Endothelial cell of umbilical vein (primary cell): Measurements from ENCODE around the gene SCIMP. TPM values are rescaled to one million over a fixed set of nuclear protein-coding genes. Genes with fewer than 3 reads are reported as not detected.

Experiments used
- BruUV-seq: library from RNA; stranded (reverse); fragments of 400-500 nt; replicated peaks from 2 replicates; lab custom pipeline; 2021; lab: Mats Ljungman, UMichigan
- CTCF ChIA-PET: fragments of 300-600, 350-600 bp; sonication (Branson Sonifier 250); formaldehyde crosslinking; loops from one replicate; lab custom pipeline; 2021; ENCODE audit warnings: antibody characterized with exemption, inconsistent platforms; lab: Charles Lee
- POLR2A ChIA-PET: fragments of 300-600, 350-600 bp; sonication (Branson Sonifier 250); formaldehyde crosslinking; loops from one replicate; lab custom pipeline; 2021; ENCODE audit warnings: antibody characterized with exemption, inconsistent platforms; lab: Charles Lee
- DNase-seq: peaks from one replicate; pipeline ENCODE4 v3.0.0-alpha.2; 2011; ENCODE audit warnings: low read depth, low spot score
- FAIRE-seq: peaks from 2 replicates; lab custom pipeline; 2011; peaks lifted over from hg19 to GRCh38; lab: Jason Lieb, UNC
- H2AFZ ChIP-seq: 2 replicates; pipeline ENCODE4 v1.6.0; 2012; ENCODE audit warnings: low read depth, low read length, control low read depth, inconsistent platforms
- H3K27ac ChIP-seq: 2 replicates; pipeline ENCODE4 v1.5.1; 2011; ENCODE audit warnings: low read depth, mild to moderate bottlenecking, control low read depth, low read length, moderate library complexity; ENCODE audit not compliant: insufficient read depth
- H3K27me3 ChIP-seq, 2 experiments: 2 replicates each; pipeline versions ENCODE4 v1.6.0 to v1.6.1; 2011; ENCODE audit warnings: low read length in 2 of 2, mixed read lengths in 1 of 2; ENCODE audit not compliant: control insufficient read depth in 2 of 2, insufficient read depth in 2 of 2
- H3K36me3 ChIP-seq, 2 experiments: 2 replicates in 1 of 2; 3 replicates in 1 of 2; pipeline ENCODE4 v1.5.1; 2011; ENCODE audit warnings: low read length in 2 of 2, mild to moderate bottlenecking in 1 of 2, moderate library complexity in 1 of 2; ENCODE audit not compliant: control insufficient read depth in 2 of 2, insufficient read depth in 2 of 2; ENCODE audit errors: extremely low read depth in 1 of 2
- H3K4me1 ChIP-seq: 3 replicates; pipeline ENCODE4 v1.5.1; 2011; ENCODE audit warnings: mild to moderate bottlenecking, low read length; ENCODE audit not compliant: control insufficient read depth, insufficient read depth; ENCODE audit errors: extremely low read depth
- H3K4me2 ChIP-seq: 2 replicates; pipeline ENCODE4 v1.6.1; 2011; ENCODE audit warnings: low read length, control low read depth, mixed read lengths; ENCODE audit not compliant: insufficient read depth
- H3K4me3 ChIP-seq, 3 experiments: fragments of 200-600 bp in 1 of 3; sonication (generic), shearing (Covaris generic) in 1 of 3; replicated peaks in 1 of 3; 2 replicates each; pipeline ENCODE4 v1.5.1; 2011 to 2016; ENCODE audit warnings: control low read depth in 3 of 3, low read length in 3 of 3, mild to moderate bottlenecking in 2 of 3, inconsistent platforms in 1 of 3, low read depth in 1 of 3, moderate library complexity in 1 of 3; ENCODE audit not compliant: insufficient read depth in 1 of 3
- H3K79me2 ChIP-seq: 2 replicates; pipeline ENCODE4 v1.6.0; 2012; ENCODE audit warnings: low read length, inconsistent platforms; ENCODE audit not compliant: control insufficient read depth, insufficient read depth
- H3K9ac ChIP-seq: replicated peaks from 2 replicates; pipeline ENCODE3; 2011; ENCODE audit warnings: low read length, control low read depth; ENCODE audit not compliant: insufficient read depth; ENCODE audit errors: extremely low read depth
- H3K9me1 ChIP-seq: replicated peaks from 3 replicates; pipeline ENCODE4 v1.6.0; 2011; ENCODE audit warnings: mild to moderate bottlenecking, low read length; ENCODE audit not compliant: control insufficient read depth, insufficient read depth; ENCODE audit errors: extremely low read depth
- H3K9me3 ChIP-seq: replicated peaks from 2 replicates; pipeline ENCODE4 v1.5.1; 2012; ENCODE audit warnings: low read length, inconsistent platforms; ENCODE audit not compliant: control insufficient read depth, insufficient read depth
- H4K20me1 ChIP-seq: replicated peaks from 2 replicates; pipeline ENCODE3; 2011; ENCODE audit warnings: mild to moderate bottlenecking, low read length; ENCODE audit not compliant: control insufficient read depth, insufficient read depth; ENCODE audit errors: extremely low read depth
- CTCF ChIP-seq, 2 donors: IDR thresholded peaks; 1 replicate in 1 of 2; 2 replicates in 1 of 2; pipeline ENCODE4 v1.5.1; 2011; ENCODE audit warnings: low read length in 2 of 2, mild to moderate bottlenecking in 2 of 2, moderate library complexity in 2 of 2, control low read depth in 1 of 2, inconsistent platforms in 1 of 2, low read depth in 1 of 2; ENCODE audit not compliant: insufficient read depth in 1 of 2; ENCODE audit errors: extremely low read depth in 1 of 2
- EZH2 ChIP-seq: IDR thresholded peaks from 2 replicates; pipeline ENCODE4 v1.6.1; 2012; ENCODE audit warnings: borderline replicate concordance, low read depth, mild to moderate bottlenecking, moderate library complexity, low read length, inconsistent platforms; ENCODE audit not compliant: severe bottlenecking
- FOS ChIP-seq: IDR thresholded peaks from 2 replicates; pipeline ENCODE4 v1.6.1; 2011; ENCODE audit warnings: mild to moderate bottlenecking, low read length, moderate library complexity, borderline replicate concordance; ENCODE audit not compliant: insufficient read depth
- GATA2 ChIP-seq: IDR thresholded peaks from 2 replicates; pipeline ENCODE4 v1.7.0; 2011; ENCODE audit warnings: low read depth, mild to moderate bottlenecking, moderate library complexity, mixed read lengths, low read length; ENCODE audit not compliant: insufficient read length, insufficient read depth
- JUN ChIP-seq: IDR thresholded peaks from 2 replicates; pipeline ENCODE4 v1.6.1; 2011; ENCODE audit warnings: borderline replicate concordance, low read depth; ENCODE audit not compliant: insufficient read length, insufficient read depth
- MAX ChIP-seq: IDR thresholded peaks from 2 replicates; pipeline ENCODE4 v1.6.1; 2011; ENCODE audit not compliant: insufficient read depth, insufficient read length
- MYC ChIP-seq: IDR thresholded peaks from one replicate; pipeline ENCODE4 v1.6.1; 2011; ENCODE audit warnings: mild to moderate bottlenecking, low read depth, low read length
- POLR2A ChIP-seq: IDR thresholded peaks from 2 replicates; pipeline ENCODE4 v1.6.1; 2012; ENCODE audit warnings: low read depth, mild to moderate bottlenecking, control low read depth, low read length
- POLR2AphosphoS5 ChIP-seq: IDR thresholded peaks from 2 replicates; pipeline ENCODE4 v1.6.1; 2012; ENCODE audit warnings: low read depth, mild to moderate bottlenecking, control low read depth, low read length, moderate library complexity; ENCODE audit not compliant: insufficient read depth
- dilution Hi-C: fragments of 300-500 bp; cut with MboI; formaldehyde crosslinking; loops from one replicate; pipeline ENCODE4 v1.15.0; 2019; ENCODE audit warnings: low sequenced_read_pairs; ENCODE audit not compliant: extremely low pct_ligation_motif_present
- intact Hi-C: fragments of 100-400 bp; cut with micrococcal nuclease; formaldehyde crosslinking; loops from one replicate; pipeline ENCODE4 v1.10.0; 2022
- polyA plus RNA-seq, 4 experiments: library from polyadenylated mRNA; depleted of rRNA in 3 of 4; stranded (reverse) in 3 of 4; unstranded in 1 of 4; fragments of >200 nt; gene quantifications; 2 replicates each; pipeline versions ENCODE4 v1.2.1 to v1.2.3, GENCODE V29; 2011 to 2012; ENCODE audit warnings: missing spikeins in 1 of 4
- total RNA-seq: library from RNA; stranded (reverse); gene quantifications from 2 replicates; pipeline ENCODE4 v1.2.3, GENCODE V29; 2021

SCIMP gene
- total and polyA plus RNA-seq, 2 donors (not counting 3 experiments of a cell fraction or from before 2014, with no cell fraction given), result not detected

- Histone ChIP-seq H3K27ac (no peak overlapping the region), H3K27me3 (no peaks in the 10 kb centered on the region), H2AFZ (no peak overlapping the region), H3K4me2 (no peak overlapping the region), H3K9me1 (no peaks in the 10 kb centered on the region), H3K36me3 (no peaks in the 10 kb centered on the region), H4K20me1 (no peaks in the 10 kb centered on the region), H3K9ac (no peak overlapping the region), H3K4me3 (no peak overlapping the region), H3K79me2 (no peaks in the 10 kb centered on the region), H3K9me3 (no peaks in the 10 kb centered on the region), H3K4me1 (peaks cover 3% of the 10 kb centered on the region)
- intact Hi-C loops (loop anchor here (5.0 kb wide), 1 partner anchor 82 kb away; the partner anchor contains the start of gene ZNF232), dilution Hi-C loops (no loop called here)
- ChIA-PET CTCF (interaction anchor here (5.1 kb wide), 1 partner anchor 43 kb away, joined by 30 read pairs; no protein-coding TSS in a partner anchor), POLR2A (no interaction called here)
- no peak for DNase-seq
- no peak for TF ChIP-seq MAX
- no peak for TF ChIP-seq FOS
- no peak for TF ChIP-seq POLR2A
- TF ChIP-seq MYC, result no peak
- no peak for TF ChIP-seq EZH2
- no peak for TF ChIP-seq CTCF (IDR thresholded peaks at IDR 0.05; ENCODE audit: extremely low read depth in 1 of 2, insufficient read depth in 1 of 2, low read depth in 1 of 2, low read length in 2 of 2)
- no peak for TF ChIP-seq JUN
- TF ChIP-seq POLR2AphosphoS5, result no peak
- TF ChIP-seq GATA2, result no peak
- BruUV-seq, result no TSS peak
- FAIRE-seq, result no peak
These were observed 40.3 kb downstream of the SCIMP start for GRCh38 chr17:5194346-5194745.
